ENCODE data around the gene TSPAN31.
A peak's percentile ranks its signal among the peaks of the same experiment; 100 is the strongest.

Gene TSPAN31

GRCh38 chr12:57736741-57737466, 7.9 kb upstream of the TSPAN31 start:
- H3K27ac ChIP-seq: no peak overlapping the region
- H3K9ac ChIP-seq (ENCODE audit: insufficient read length): no peak overlapping the region
- DNase-seq (ENCODE audit: low read depth, low spot score): no peak
- H3K4me3 ChIP-seq: peak overlapping the region; percentile 77
- H3K36me3 ChIP-seq (ENCODE audit: insufficient read depth, low read length): no peaks in the 10 kb centered on the region
- TF ChIP-seq EZH2 (IDR thresholded peaks at IDR 0.05): peak; percentile 88
- no peak for TF ChIP-seq POLR2AphosphoS5 (IDR thresholded peaks at IDR 0.05; ENCODE audit: borderline replicate concordance, low read depth, low read length)
- no peak for TF ChIP-seq FOXP2 (optimal IDR thresholded peaks at IDR 0.05; ENCODE audit: control extremely low read depth, extremely low read length, insufficient read depth)
- H3K9me3 ChIP-seq (ENCODE audit: low read depth, low read length): no peaks in the 10 kb centered on the region

DNA sequence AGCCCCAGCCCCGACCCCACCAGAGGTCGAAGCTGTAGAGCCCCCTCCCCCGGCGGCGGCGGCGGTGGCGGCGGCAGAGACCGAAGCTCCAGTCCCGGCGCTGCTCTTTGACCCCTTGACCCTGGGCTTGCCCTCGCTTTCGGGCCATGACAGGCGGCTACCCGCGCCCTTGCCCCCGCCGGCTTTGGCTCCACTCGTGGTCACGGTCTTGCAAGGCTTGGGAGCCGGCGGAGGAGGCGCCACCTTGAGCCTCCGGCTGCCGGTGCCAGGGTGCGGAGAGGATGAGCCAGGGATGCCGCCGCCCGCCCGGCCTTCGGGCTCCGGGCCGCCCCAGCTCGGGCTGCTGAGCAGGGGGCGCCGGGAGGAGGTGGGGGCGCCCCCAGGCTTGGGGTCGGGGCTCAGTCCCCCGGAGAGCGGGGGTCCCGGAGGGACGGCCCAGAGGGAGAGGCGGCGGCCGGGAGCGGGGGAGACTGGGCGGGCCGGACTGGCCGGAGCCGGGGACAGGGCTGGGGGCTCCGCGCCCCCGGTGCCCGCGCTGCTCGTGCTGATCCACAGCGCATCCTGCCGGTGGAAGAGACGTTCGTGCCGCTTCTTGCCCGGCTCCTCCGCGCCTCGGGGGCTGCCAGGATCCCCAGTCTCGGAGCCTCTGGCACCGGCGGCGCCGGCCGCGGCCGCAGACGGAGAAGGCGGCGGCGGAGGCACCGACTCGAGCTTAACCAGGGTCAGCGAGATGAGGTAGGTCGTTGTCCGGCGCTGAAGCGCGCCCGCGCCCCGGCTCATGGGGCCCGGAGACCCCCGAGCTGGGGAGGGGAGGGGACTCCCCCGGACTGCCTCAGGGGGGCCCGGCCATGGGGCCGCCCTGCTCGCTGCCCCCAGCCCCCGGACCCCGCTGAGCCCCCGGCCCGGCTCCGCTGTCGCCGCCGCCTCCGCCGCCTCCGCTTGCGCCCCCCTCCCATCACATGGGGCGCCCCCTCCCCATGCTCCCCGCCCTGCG, 7.1 kb upstream of the TSPAN31 start:
- Histone ChIP-seq H3K4me3 (peak overlapping the region; percentile 77), H3K9me3 (ENCODE audit: low read depth, low read length) (no peaks in the 10 kb centered on the region), H3K9ac (ENCODE audit: insufficient read length) (no peak overlapping the region), H3K27ac (no peak overlapping the region), H3K36me3 (ENCODE audit: insufficient read depth, low read length) (no peaks in the 10 kb centered on the region)
- TF ChIP-seq FOXP2 (optimal IDR thresholded peaks at IDR 0.05; ENCODE audit: control extremely low read depth, extremely low read length, insufficient read depth) (no peak), POLR2AphosphoS5 (IDR thresholded peaks at IDR 0.05; ENCODE audit: borderline replicate concordance, low read depth, low read length) (no peak), EZH2 (IDR thresholded peaks at IDR 0.05) (no peak)
- DNase-seq (ENCODE audit: low read depth, low spot score): no peak

GRCh38 chr12:57738661-57739237, 6.1 kb upstream of the TSPAN31 start, which contains the start of gene AGAP2:
TSS of gene AGAP2 (minus strand) at chr12:57738742. CDS start at chr12:57738246, 496 bp downstream.
- H3K4me3 ChIP-seq: peak within 1 kb of the TSS; percentile 77
- H3K27ac ChIP-seq: no peak within 1 kb of the TSS
- TF ChIP-seq POLR2AphosphoS5 (IDR thresholded peaks at IDR 0.05; ENCODE audit: borderline replicate concordance, low read depth, low read length) (no peak), FOXP2 (optimal IDR thresholded peaks at IDR 0.05; ENCODE audit: control extremely low read depth, extremely low read length, insufficient read depth) (no peak), EZH2 (IDR thresholded peaks at IDR 0.05) (no peak)
- no peak for DNase-seq (ENCODE audit: low read depth, low spot score)
- no peak within 1 kb of the TSS for H3K9ac ChIP-seq (ENCODE audit: insufficient read length)
- H3K36me3 ChIP-seq (ENCODE audit: insufficient read depth, low read length): no peaks in the 10 kb centered on the region
- no peaks in the 10 kb centered on the region for H3K9me3 ChIP-seq (ENCODE audit: low read depth, low read length)

GRCh38 chr12:57739387-57739786, 5.5 kb upstream of the TSPAN31 start:
- Histone ChIP-seq H3K27ac (no peak overlapping the region), H3K4me3 (no peak overlapping the region), H3K9ac (ENCODE audit: insufficient read length) (no peak overlapping the region), H3K36me3 (ENCODE audit: insufficient read depth, low read length) (no peaks in the 10 kb centered on the region), H3K9me3 (ENCODE audit: low read depth, low read length) (no peaks in the 10 kb centered on the region)
- TF ChIP-seq EZH2 (IDR thresholded peaks at IDR 0.05) (no peak), FOXP2 (optimal IDR thresholded peaks at IDR 0.05; ENCODE audit: control extremely low read depth, extremely low read length, insufficient read depth) (no peak), POLR2AphosphoS5 (IDR thresholded peaks at IDR 0.05; ENCODE audit: borderline replicate concordance, low read depth, low read length) (no peak)
- DNase-seq (ENCODE audit: low read depth, low spot score): no peak

GRCh38 chr12:57739914-57740538, 4.8 kb upstream of the TSPAN31 start:
- DNase-seq (ENCODE audit: low read depth, low spot score): no peak
- TF ChIP-seq POLR2AphosphoS5 (IDR thresholded peaks at IDR 0.05; ENCODE audit: borderline replicate concordance, low read depth, low read length) (no peak), EZH2 (IDR thresholded peaks at IDR 0.05) (no peak), FOXP2 (optimal IDR thresholded peaks at IDR 0.05; ENCODE audit: control extremely low read depth, extremely low read length, insufficient read depth) (no peak)
- Histone ChIP-seq H3K36me3 (ENCODE audit: insufficient read depth, low read length) (no peaks in the 10 kb centered on the region), H3K9me3 (ENCODE audit: low read depth, low read length) (no peaks in the 10 kb centered on the region), H3K9ac (ENCODE audit: insufficient read length) (no peak overlapping the region), H3K4me3 (no peak overlapping the region), H3K27ac (no peak overlapping the region)

GRCh38 chr12:57740656-57741412, 4.0 kb upstream of the TSPAN31 start:
- no peak for DNase-seq (ENCODE audit: low read depth, low spot score)
- no peak overlapping the region for H3K27ac ChIP-seq
- no peak overlapping the region for H3K9ac ChIP-seq (ENCODE audit: insufficient read length)
- H3K36me3 ChIP-seq (ENCODE audit: insufficient read depth, low read length): peaks cover under 1% of the 10 kb centered on the region
- no peaks in the 10 kb centered on the region for H3K9me3 ChIP-seq (ENCODE audit: low read depth, low read length)
- H3K4me3 ChIP-seq: no peak overlapping the region
- TF ChIP-seq FOXP2 (optimal IDR thresholded peaks at IDR 0.05; ENCODE audit: control extremely low read depth, extremely low read length, insufficient read depth) (no peak), POLR2AphosphoS5 (IDR thresholded peaks at IDR 0.05; ENCODE audit: borderline replicate concordance, low read depth, low read length) (no peak), EZH2 (IDR thresholded peaks at IDR 0.05) (no peak)

- no peak for DNase-seq (ENCODE audit: low read depth, low spot score)
- H3K4me3 ChIP-seq: no peak overlapping the region
Measured at GRCh38 chr12:57741413-57741789, 3.4 kb upstream of the TSPAN31 start.

More at GRCh38 chr12:57741413-57741789, 3.4 kb upstream of the TSPAN31 start:
- H3K27ac ChIP-seq: no peak overlapping the region
- TF ChIP-seq POLR2AphosphoS5 (IDR thresholded peaks at IDR 0.05; ENCODE audit: borderline replicate concordance, low read depth, low read length) (no peak), FOXP2 (optimal IDR thresholded peaks at IDR 0.05; ENCODE audit: control extremely low read depth, extremely low read length, insufficient read depth) (no peak), EZH2 (IDR thresholded peaks at IDR 0.05) (no peak)
- no peaks in the 10 kb centered on the region for H3K9me3 ChIP-seq (ENCODE audit: low read depth, low read length)
- no peak overlapping the region for H3K9ac ChIP-seq (ENCODE audit: insufficient read length)
- peaks cover 6% of the 10 kb centered on the region for H3K36me3 ChIP-seq (ENCODE audit: insufficient read depth, low read length)
